Activated T-cell treated with anti-CD3 and anti-CD28 coated beads for 4 hours (primary cell): ENCODE results near the gene EFCAB6.

Experiments
- DNase-seq: peaks from one replicate; pipeline ENCODE4 v3.0.0-alpha.2; 2020

Gene EFCAB6

DNA sequence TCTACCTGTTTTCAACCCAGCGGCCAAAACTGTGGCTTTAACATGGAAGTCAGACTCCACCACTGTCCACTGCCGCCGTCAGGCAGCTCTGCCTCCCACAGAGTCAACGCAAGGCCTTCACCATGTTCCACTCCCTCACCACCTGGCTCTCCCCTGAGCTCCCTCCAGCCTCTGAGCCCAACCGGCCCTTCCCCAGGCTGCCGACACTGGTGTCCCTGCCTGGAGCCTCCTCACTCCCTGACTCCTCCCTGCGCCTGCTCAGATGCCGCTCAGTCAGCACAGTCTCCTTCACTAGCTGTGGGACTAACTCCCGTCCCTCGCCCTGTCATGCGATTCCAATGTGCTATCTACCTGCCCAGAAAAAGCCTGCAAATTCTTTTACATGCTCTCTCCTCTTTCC lies 33.9 kb upstream of the EFCAB6 start:
- DNase-seq = no peak

DNA sequence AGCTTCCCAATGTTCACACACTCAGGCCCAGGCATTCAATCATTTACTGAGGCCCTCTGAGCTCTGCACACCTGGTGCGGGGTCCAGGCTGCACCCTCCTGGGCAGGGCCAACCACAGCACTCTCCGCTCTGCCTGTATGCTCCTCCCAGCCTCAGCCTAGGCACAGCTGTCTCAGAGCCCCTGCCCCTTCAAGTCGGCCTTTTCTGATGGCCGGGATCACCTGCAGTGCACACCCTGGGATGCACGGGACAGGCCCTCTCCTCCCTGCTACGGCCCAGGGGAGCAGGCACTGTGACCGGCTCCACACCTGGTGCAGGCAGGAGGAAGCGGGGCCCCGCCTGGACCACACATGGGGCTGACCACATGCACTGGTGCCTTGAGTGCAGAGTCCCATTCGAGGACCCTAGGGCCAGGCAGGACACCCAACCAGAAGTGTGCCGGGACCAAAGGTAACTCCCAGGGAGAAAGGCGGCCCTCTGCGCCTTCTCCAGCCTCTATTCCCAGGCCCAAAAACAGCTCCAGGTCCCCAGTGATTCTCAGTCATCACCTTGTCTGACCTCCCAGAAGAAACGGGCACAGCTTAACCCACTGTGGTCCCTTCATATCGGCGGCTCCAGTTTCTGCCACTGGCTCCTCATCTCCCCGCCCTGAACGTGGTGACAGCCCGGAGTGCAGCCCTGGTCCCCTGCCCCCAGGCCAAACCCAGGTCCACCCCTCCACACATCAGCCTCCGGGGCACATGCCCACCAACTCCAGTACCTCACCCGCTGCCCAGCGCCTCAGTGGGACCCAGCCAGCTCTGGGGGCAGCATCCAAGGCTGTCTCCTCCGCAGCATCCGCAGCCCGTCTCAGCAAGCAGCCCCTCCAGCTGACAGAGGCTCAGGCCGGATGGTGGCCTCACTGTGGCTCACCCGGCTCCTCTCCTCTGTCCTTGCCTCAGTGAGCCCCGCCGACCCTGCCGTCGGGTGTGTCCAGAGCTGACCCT lies 32.7 kb upstream of the EFCAB6 start:
- no peak for DNase-seq

DNA sequence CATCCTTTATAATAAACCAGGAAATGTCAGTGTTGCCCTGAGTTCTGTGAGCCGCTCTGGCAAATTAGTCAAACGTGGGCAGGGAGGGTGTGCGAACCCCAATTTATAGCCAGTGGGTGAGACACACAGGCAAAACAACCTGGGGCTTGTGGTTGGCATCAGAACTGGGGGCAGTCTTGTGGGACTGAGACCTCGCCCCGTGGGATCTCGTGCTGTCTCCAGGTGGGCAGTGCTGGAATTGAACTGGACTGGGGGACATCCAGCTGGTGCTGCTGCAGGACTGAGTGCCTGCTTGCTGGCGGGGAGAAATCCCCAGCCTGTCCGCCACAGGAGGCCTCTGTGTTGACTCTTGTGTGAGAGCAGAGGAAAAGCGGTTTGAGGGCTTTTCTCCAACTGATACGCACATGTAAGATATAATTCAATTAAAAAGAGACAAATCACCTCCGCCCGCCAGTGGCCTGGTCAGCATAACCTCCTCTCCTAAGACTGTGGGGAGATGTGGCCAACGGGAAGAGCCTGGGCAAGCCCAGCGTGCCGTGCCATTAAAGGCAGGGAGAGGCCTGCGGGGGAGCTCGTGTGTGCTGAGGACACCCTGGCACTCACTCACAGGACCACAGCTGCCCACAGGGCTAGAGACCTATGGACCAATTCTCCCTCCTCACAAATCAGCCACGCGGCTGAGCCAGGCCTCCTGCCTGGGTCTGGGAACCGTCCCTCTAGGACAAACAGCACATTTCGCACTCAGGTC lies 31.9 kb upstream of the EFCAB6 start:
- no peak for DNase-seq

DNA sequence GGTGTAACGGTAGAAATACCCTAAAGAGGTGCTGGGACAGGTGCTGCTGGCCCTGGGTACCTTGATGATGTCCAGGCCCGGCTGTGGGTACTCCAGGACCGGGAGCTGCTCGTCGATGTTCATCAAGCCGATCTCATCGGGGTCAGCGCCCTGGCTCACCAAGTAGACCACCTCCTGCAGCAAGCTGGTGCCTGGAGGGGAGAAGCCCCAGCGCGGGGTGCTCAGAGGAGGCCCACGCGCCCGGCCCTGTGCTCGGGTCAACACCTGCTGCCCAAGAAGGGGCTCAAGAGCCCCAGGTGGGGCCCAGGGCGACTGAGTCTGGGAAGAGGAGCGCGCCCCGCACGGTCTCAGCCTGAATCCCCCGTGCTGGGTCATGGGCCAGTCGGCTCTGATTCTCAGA lies 29.6 kb upstream of the EFCAB6 start:
- DNase-seq = no peak

DNA sequence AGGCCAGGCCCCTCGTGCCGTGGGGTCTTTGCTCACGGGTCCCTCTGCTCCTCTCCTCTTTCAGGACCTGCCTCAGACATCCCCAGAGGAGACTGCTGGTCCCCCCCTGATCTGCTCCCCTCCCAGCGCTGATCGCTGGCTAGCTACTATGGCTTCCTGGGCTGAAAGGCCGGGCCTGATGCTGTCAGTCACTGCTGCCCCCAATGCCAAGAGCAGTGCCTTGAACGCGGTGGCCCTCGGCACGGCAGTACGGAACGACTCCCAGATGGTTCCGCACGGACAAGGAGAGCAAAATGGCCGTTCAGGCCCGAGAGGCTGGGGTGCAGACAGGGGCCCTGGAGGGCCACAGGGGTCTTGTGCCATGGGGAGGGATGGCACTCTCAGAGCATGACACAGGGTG lies 28.7 kb upstream of the EFCAB6 start:
- DNase-seq = no peak

DNA sequence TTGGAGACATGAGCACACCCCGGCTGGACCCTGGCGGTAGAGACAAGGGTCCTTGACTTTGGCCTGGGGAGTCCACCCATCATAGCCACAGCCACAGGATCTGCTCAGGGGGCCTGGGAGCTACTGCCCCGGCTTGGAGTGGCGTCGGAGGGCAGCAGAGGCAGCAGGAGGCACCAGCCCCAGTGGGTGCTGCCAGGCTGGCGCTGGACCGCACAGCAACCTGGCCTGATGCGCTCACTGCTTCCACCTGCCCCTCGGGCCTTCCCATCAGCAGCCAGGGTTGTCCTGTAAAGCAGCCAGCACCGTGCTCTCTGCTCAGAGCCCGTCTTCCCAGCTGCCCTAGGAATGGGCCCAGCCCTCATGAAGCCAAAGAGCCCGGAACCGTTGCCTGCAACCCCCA lies 28.3 kb upstream of the EFCAB6 start:
- DNase-seq = no peak

DNA sequence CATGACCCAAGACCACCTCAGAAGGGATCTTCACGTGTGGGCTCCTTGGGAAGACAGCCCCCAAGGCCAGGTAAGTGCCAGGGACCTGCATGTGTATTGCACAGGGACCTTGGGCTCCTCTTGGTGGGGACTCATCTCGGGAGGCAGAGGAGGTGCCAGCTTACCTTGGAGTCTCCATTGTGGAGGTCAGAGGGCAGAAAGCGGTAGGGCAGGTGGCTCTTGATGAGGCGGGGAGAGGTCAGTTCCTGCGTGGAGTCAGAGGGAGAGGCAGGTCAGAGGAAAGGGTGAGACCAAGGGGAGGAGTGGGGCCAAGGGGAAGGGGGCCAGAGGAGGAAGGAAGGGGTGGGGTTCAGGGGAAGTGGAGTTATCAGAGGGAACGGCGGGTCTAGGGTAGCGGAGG lies 27.7 kb upstream of the EFCAB6 start:
- DNase-seq = no peak

DNA sequence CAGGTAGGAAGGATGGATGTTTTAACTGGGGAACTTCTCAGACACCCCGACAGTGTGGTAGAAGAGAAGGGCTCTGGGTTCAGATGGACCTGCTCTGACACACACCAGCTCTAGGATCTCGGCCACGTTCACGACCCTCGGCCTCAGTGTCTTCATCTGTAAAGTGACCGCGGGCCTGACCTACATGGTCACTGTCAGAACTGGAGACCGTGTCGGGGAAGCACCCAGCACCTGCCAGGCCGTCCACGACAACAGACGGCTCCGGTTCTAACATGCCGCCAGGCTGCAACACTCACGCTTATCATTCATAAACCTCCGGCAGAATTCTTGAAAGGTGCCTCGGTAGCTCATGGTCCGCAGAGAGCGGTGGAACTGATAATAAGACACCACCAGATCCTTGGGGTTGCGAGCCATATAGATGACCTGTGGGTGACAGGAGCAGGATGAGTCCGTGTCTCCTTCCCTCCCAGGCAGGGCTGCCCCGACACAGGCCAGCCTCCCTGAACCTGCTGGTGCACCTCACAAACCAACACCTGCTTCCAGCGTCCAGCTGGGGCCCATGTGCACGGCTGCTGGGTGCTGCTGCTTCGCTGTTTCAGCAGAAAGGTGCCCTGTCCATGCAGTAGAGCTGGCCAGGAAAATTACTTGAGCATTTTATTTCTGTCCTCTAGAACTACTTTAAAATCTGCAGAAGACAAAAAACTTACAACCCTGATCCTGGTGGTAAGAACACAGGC lies 26.6 kb upstream of the EFCAB6 start:
- DNase-seq = no peak

DNA sequence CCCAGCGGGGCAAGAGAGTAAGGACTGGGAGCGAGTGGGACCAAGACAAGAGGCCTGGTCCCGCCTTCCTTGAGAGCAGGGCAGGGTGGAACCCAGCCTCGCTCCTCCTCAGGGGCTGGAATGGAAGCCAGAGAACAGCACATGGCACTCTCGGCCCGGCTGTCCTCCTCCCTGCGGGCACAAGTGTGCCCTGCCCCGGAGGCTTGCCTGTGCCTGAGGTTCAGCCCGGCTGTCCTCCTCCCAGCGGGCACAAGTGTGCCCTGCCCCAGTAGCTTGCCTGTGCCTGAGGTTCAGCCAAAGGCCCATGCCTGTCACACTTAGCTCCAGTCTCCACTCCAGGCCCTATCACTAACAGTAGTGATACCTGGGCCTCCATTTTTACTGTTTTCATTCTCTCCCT lies 26.1 kb upstream of the EFCAB6 start:
- no peak for DNase-seq

DNA sequence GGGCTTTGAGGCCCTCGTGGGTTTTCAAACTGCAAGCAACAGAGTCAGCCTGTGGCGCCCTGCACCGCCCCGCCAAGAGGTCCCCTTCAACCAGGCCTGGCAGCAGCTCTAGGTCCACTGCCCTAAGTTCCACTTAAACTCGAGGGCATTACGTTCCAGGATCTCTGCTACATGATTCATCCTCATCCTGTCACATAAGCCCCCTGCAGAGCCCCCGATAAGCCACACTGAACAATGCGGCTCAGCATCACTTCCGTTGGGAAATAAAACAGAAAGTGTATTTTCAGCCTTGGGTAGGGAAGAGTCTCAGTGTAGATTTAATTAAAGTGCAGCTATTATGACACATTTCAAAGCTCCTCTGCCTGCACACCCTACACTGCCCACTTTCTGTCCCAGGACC lies 25.6 kb upstream of the EFCAB6 start:
- DNase-seq = no peak

DNA sequence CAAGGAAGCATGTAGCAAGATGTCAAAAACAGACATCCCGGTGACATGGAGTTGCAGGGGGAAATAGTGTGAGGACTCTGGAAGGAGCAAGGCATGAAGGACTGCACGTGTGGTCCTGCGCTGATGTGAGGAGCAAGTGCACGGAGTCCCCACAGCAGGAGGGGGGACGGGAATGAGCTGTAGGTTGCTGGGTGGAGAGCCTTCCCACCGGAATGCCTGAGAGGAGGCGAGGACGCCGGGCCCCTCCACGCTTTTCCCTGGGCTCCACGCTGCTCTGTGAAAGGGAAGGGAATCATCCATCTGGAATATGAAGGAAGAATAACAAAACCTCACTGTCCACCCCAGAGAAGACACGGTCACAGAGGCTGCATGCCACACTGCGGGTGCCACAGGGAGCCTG lies 23.6 kb upstream of the EFCAB6 start:
- no peak for DNase-seq

DNA sequence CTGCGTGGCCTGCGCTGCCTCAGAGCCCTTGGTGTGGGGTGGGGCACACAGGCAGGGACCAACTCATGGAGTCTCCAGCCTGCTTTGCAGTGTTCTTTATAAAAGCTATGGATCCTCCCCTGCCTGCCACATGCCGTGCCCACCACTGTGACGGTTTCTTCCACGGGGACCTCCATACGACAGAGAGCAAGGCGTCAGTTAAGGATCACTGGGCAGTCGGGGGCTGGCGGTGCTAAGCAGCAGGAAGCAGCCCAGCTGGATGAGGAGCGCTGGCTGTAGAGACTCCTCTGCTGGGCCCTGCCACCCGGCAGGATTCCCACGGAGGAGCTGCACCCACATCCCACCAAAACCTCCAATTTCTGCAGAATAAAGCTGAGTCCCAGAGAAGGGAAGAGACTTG lies 23.1 kb upstream of the EFCAB6 start:
- no peak for DNase-seq

DNA sequence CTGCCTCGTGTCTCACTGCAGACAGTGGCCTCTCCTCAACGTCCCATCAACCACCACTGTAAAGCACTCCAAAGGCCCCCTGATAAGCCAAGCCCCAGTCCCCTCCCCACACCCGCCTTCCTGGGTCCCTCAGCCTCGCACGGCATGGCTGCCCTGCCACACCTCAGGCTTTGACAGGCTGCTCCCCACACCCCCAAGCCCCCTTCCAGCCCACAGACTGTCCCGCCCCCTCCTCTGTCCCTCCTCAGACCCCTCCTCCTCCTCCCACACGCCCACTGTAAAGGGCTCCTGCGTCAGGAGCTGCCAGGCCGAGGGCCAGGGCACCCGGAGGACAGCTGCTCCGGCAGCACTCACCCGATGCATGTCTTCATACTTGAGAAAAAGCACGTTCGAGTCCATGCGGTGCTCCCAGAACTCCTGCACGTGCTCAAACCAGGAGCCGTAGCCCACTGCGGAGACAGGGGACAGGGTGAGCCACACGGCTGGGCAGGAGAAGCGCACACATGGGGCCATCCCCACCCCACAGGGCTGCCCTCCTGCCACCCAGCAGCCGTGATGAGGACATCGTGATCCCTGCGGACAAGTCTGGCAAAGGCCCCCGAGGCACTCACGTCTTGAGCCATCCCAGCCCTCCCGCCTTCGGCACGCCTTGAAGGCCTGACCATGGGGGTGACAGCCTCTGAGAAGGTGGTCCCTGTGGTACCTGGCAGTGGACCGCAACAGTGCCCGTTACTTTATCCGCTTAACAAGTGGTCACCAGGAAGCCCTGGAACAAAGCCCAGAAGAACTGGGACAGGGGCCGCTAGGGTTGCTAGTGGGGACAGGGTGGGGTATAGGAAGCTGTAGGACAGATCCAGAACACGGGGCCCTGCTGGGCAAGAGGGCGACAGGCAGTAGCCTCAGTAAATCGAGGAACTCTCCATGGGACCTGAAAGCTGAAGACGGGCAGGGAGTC lies 21.5 kb upstream of the EFCAB6 start:
- DNase-seq = no peak

DNA sequence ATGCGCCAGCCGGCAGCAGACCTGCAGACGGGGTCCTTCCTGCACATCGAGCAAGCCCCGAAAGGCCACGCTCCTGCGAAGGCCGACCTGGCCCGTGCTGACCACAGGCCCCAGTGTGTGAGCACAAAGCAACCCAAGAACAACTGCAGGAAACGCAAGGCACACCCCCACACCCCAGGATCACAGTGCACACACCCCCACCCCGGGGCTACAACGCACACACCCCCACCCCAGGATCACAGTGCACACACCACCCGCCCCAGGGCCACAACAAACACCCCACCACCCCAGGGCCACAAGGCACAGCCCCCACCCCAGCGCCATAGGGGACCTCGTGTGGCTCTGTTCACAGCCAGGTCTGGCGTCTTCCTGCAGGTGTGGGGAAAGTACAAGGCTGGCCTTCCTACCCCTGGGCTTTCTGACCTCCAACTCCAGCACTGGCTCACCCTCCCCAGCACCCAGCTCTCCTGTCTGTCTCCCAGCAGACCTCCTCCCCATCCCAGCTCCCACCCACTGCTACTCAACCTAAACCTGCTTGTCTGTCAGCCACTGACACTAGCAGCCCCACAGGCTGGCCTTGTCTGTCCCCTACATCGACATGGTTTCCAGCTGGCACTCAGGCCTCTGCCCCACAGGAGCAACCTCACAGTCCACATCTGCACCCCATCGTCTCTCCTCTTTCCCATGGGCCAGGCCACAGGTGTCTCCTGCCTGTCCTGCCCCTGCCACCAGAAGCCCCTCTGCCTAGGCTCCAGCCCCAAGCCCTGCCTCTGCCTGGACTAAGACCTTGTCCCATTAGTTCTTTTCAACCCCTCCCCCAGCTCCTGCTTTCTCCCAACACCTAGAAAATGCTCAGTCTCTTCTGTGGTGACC lies 20.5 kb upstream of the EFCAB6 start:
- DNase-seq = no peak

DNA sequence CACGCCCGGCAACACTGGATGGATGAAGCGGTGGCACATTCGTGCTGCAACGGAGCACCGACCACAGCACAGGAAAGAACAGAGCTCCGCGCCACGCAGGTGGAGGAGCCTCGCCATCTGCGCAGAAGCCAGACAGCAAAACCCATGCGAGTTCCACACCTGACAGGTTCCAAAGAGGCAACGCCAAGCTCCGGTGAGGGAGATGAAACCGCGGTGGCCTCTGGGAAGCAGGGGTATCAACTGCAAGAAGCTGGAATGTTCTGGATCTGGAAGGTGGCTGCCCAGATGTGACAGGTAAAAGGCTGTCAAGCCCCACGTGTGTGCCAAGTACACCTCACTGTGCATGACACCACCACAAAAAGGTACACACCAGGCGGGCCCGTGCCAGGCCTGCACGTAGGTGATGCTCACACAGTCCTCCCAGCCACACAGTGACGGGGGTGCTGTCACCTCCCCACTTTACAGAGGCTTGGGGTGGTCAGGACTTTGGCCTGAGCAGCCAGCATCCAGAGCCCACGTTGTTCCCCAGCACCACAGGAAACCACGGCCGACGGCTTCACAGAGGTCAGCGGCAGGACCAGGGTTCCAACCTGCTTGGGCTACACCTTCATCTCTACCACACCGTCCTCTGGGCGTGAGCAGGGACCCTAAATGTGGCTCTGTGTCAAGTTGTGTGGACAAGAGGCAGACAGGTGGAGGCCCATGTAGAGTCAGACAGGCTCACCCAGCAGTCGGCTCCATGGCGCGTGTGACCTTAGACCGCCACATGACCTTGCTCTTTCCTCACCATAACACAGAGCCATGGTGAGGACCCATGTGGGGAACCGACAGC lies 19.7 kb upstream of the EFCAB6 start:
- DNase-seq = no peak

DNA sequence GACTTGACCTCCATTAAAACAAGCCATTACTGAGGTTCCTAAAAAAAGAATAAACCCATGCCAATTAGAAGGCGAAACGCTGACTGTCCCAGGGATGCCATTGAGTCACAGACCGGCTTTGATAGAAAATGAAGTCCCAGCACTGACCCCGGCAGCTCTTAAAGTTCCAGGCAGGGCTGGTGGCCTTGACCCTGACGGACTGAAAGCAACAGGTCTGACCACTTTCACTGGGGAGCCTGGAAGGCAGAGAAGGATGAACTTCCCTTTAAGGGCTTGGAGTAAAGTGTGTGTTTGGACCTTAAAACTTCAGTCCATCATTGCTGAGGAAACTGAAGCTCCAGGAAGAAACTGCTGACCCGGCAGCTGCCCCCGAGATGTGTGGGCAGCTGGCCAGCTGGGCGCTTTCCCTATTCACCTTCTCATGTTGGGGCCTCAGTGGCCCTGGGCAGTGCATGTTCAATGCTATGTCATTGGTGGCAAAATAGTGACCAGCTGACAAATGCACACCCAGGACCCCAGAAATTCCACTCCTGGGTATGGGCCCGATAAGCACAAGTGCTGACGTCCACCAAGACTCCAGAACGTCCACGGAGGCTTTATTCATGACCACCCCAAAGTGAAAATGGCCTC lies 18.9 kb upstream of the EFCAB6 start:
- no peak for DNase-seq

DNA sequence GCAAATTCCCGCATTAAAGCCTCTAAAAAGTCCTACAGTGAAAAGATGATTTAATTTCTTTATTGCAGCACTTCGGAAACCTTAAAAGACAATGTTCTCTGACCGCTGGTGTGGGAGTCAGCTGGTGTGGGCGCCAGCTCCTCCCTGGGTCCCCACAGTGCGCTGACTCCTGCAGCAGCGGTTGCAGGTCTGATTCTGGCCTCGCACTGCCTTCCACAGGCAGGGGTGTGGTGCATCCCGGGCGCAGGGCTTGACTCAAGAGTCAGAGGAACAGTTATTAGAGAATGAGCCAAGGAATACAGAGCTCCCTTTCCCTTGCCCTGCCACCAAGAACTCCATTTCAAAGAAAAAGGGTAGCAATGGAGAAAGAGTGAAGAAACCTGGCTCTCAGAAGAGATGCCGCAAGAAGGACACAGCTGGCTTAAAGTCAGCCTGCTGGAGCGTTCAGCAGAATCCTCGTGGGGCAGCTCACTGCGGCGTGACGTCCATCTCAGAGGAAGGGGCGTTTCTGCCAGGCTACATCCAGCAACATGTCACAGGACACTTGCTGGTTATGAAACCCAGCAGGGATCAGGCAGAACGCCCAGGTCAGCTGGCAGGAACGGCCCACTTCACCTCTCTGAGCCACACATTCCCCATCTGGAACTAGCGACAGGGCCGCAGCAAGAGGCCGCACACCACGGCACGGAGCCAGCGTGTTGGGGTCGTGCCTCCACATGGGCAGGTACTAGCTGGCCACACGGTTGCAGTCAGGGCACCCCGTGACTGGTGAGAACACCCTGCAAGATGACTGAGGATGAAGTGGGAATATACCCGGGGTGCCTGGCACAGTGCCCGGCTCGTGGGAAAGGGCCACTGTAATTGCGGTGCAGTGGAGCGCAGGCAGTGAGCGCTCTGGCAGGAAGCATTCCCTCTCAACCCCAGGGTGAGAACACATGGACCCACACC lies 18.1 kb upstream of the EFCAB6 start:
- no peak for DNase-seq

DNA sequence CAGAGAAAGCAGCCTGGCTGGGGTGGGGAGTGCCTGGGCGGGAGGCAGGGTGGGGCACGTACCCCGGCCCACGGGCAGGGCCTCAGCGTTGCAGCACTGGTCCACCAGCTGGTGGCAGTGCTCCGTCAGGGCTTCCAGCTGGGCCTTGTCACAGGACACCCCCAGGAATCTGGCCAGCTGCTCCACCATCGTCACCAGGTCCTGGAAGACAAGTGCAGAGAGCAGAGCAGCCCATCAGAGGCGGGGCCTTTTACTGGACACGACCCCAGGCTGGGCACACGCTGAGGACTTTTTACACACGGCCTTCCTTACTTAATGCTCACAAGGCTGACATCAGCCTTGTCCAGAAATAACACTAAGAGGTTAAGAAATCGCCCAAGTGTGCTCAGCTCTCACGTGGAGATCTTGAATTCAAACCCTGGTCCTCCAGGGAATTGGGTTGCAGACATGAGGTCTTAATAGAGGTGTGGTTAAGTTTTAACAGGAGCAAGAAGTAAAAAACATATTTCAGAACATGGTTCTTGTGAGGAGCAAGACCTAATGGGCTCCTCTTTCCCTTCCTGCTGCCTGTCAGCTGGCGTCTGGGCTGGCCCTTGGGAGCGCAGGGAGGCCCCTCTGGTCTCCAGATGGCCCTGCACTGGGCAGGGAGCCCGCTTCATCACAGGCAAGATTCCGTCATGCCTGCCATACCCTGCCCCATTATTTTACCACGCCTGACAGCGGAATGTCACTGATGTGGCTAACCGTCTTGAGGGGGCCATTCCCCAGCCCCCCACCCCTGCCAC lies 17.1 kb upstream of the EFCAB6 start:
- no peak for DNase-seq
